Neural cell (in vitro differentiated cells): ENCODE results near the gene EDIL3. TPM values are rescaled to one million over a fixed set of nuclear protein-coding genes. Genes with fewer than 3 reads are reported as not detected.

ENCODE experiments used
- H2AFZ ChIP-seq: fragments of 200-600, 300-800 bp; sonication (generic), shearing (Covaris generic); 2 replicates; pipeline ENCODE4 v1.6.0; 2014; ENCODE audit warnings: low read depth, mild to moderate bottlenecking, antibody characterized with exemption, low read length, moderate library complexity
- H3F3A ChIP-seq: fragments of 200-600 bp; shearing (Covaris generic); 2 replicates; pipeline ENCODE4 v1.6.1; 2016; ENCODE audit warnings: mild to moderate bottlenecking, moderate library complexity, mixed read lengths, antibody characterized with exemption, low read length; ENCODE audit not compliant: insufficient read depth, poor library complexity, severe bottlenecking
- H3K27ac ChIP-seq: fragments of 200-600, 300-800 bp; sonication (generic), shearing (Covaris generic); 2 replicates; pipeline ENCODE4 v1.5.1; 2014; ENCODE audit warnings: mild to moderate bottlenecking, low read length, moderate library complexity
- H3K27me3 ChIP-seq: fragments of 300-800, 200-600 bp; sonication (generic), shearing (Covaris generic); 2 replicates; pipeline ENCODE4 v1.6.0; 2014; ENCODE audit warnings: mild to moderate bottlenecking, low read depth, low read length, moderate library complexity; ENCODE audit not compliant: insufficient read depth
- H3K36me3 ChIP-seq: fragments of 300-800, 200-600 bp; sonication (generic), shearing (Covaris generic); 2 replicates; pipeline ENCODE4 v1.5.1; 2014; ENCODE audit warnings: mild to moderate bottlenecking, antibody characterized with exemption, low read length, moderate library complexity; ENCODE audit not compliant: insufficient read depth
- H3K4me2 ChIP-seq: fragments of 300-800, 200-600 bp; sonication (generic), shearing (Covaris generic); 2 replicates; pipeline ENCODE4 v1.6.0; 2014; ENCODE audit warnings: mild to moderate bottlenecking, low read length
- H3K4me3 ChIP-seq: fragments of 300-800, 200-600 bp; sonication (generic), shearing (Covaris generic); 2 replicates; pipeline ENCODE4 v1.5.1; 2014; ENCODE audit warnings: mild to moderate bottlenecking, low read length, moderate library complexity
- H3K79me2 ChIP-seq: fragments of 200-600 bp; shearing (Covaris generic); replicated peaks from 2 replicates; pipeline ENCODE4 v1.6.0; 2014; ENCODE audit warnings: mild to moderate bottlenecking, low read length, moderate library complexity; ENCODE audit not compliant: insufficient read depth
- H3K9ac ChIP-seq: fragments of 300-800, 200-600 bp; sonication (generic), shearing (Covaris generic); 2 replicates; pipeline ENCODE4 v1.6.1; 2016; ENCODE audit warnings: mild to moderate bottlenecking, low read length, mixed read lengths
- H3K9me2 ChIP-seq: fragments of 200-600 bp; shearing (Covaris generic); 2 replicates; pipeline ENCODE4 v1.6.1; 2016; ENCODE audit warnings: mild to moderate bottlenecking, low read length, mixed read lengths; ENCODE audit not compliant: insufficient read depth
- H3K9me3 ChIP-seq: fragments of 200-600, 300-800 bp; sonication (generic), shearing (Covaris generic); 2 replicates; pipeline ENCODE4 v1.6.1; 2016; ENCODE audit warnings: mild to moderate bottlenecking, mixed run types, low read length, moderate library complexity, mixed read lengths
- H4K20me1 ChIP-seq: fragments of 200-600 bp; shearing (Covaris generic); 2 replicates; pipeline ENCODE4 v1.6.1; 2016; ENCODE audit warnings: mild to moderate bottlenecking, mixed run types; ENCODE audit not compliant: insufficient read depth
- EP300 ChIP-seq: fragments of 450-650 bp; conservative IDR thresholded peaks from 2 replicates; pipeline ENCODE4 v1.6.1; 2014; ENCODE audit warnings: antibody characterized with exemption, mild to moderate bottlenecking, moderate library complexity; ENCODE audit not compliant: poor library complexity, severe bottlenecking
- EZH2 ChIP-seq: fragments of 200-600, 300-800 bp; shearing (Covaris generic), sonication (generic); IDR thresholded peaks from 2 replicates; pipeline ENCODE4 v1.6.1; 2014; ENCODE audit warnings: antibody characterized with exemption, low read length, borderline replicate concordance, mild to moderate bottlenecking; ENCODE audit not compliant: insufficient read depth, poor library complexity, severe bottlenecking
- MXI1 ChIP-seq: fragments of 450-650 bp; conservative IDR thresholded peaks from 2 replicates; pipeline ENCODE4 v1.6.1; 2014; ENCODE audit warnings: antibody characterized with exemption, mild to moderate bottlenecking; ENCODE audit not compliant: poor library complexity, severe bottlenecking
- POLR2AphosphoS5 ChIP-seq: IDR thresholded peaks from 2 replicates; pipeline ENCODE4 v1.6.1; 2012
- RAD21 ChIP-seq: fragments of 450-650 bp; conservative IDR thresholded peaks from 2 replicates; pipeline ENCODE4 v1.6.1; 2014; ENCODE audit warnings: antibody characterized with exemption, mild to moderate bottlenecking, moderate library complexity
- SMC3 ChIP-seq: fragments of 450-650 bp; conservative IDR thresholded peaks from 2 replicates; pipeline ENCODE4 v1.6.1; 2014; ENCODE audit warnings: antibody characterized with exemption, mild to moderate bottlenecking, moderate library complexity; ENCODE audit not compliant: poor library complexity
- TAF1 ChIP-seq: IDR thresholded peaks from 2 replicates; pipeline ENCODE4 v1.6.1; 2012; ENCODE audit warnings: low read depth
- polyA plus RNA-seq: library from polyadenylated mRNA; depleted of rRNA; stranded (reverse); fragments of >200 nt; gene quantifications from 2 replicates; pipeline ENCODE4 v1.2.3, GENCODE V29; 2014
- TF ChIP-seq, protein P1 (sequence below): IDR thresholded peaks from 2 replicates; pipeline ENCODE4 v1.6.1; 2012; ENCODE audit warnings: borderline replicate concordance
- TF ChIP-seq, protein P2 (sequence below): fragments of 450-650 bp; IDR thresholded peaks from 2 replicates; pipeline ENCODE4 v1.5.1; 2014; ENCODE audit warnings: antibody characterized with exemption, mild to moderate bottlenecking, moderate library complexity; ENCODE audit not compliant: poor library complexity, severe bottlenecking

EDIL3 gene
- polyA plus RNA-seq, 1 donor from 2014 or later = 6.1 TPM

- Histone ChIP-seq H3K36me3 (no peaks in the 10 kb centered on the region), H3K27me3 (no peaks in the 10 kb centered on the region), H3K4me2 (no peak overlapping the region), H3K9me3 (no peaks in the 10 kb centered on the region), H4K20me1 (no peaks in the 10 kb centered on the region), H3F3A (no peaks in the 10 kb centered on the region), H3K79me2 (no peaks in the 10 kb centered on the region), H3K9me2 (no peaks in the 10 kb centered on the region), H3K4me3 (no peak overlapping the region), H3K9ac (no peak overlapping the region), H2AFZ (no peak overlapping the region), H3K27ac (no peak overlapping the region)
- TF ChIP-seq EZH2 = no peak
Measured at GRCh38 chr5:84119252-84119651, 265.4 kb downstream of the EDIL3 start.

GRCh38 chr5:84118551-84118950, 266.1 kb downstream of the EDIL3 start:
- H3K9ac ChIP-seq = no peak overlapping the region
- H3F3A ChIP-seq = no peaks in the 10 kb centered on the region
- H3K27ac ChIP-seq = no peak overlapping the region
- no peaks in the 10 kb centered on the region for H3K79me2 ChIP-seq
- TF ChIP-seq, protein P1, sequence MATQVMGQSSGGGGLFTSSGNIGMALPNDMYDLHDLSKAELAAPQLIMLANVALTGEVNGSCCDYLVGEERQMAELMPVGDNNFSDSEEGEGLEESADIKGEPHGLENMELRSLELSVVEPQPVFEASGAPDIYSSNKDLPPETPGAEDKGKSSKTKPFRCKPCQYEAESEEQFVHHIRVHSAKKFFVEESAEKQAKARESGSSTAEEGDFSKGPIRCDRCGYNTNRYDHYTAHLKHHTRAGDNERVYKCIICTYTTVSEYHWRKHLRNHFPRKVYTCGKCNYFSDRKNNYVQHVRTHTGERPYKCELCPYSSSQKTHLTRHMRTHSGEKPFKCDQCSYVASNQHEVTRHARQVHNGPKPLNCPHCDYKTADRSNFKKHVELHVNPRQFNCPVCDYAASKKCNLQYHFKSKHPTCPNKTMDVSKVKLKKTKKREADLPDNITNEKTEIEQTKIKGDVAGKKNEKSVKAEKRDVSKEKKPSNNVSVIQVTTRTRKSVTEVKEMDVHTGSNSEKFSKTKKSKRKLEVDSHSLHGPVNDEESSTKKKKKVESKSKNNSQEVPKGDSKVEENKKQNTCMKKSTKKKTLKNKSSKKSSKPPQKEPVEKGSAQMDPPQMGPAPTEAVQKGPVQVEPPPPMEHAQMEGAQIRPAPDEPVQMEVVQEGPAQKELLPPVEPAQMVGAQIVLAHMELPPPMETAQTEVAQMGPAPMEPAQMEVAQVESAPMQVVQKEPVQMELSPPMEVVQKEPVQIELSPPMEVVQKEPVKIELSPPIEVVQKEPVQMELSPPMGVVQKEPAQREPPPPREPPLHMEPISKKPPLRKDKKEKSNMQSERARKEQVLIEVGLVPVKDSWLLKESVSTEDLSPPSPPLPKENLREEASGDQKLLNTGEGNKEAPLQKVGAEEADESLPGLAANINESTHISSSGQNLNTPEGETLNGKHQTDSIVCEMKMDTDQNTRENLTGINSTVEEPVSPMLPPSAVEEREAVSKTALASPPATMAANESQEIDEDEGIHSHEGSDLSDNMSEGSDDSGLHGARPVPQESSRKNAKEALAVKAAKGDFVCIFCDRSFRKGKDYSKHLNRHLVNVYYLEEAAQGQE = no peak
- TF ChIP-seq TAF1 (no peak), MXI1 (no peak), EP300 (no peak), EZH2 (no peak), RAD21 (no peak), POLR2AphosphoS5 (no peak), SMC3 (no peak)
- TF ChIP-seq, protein P2, sequence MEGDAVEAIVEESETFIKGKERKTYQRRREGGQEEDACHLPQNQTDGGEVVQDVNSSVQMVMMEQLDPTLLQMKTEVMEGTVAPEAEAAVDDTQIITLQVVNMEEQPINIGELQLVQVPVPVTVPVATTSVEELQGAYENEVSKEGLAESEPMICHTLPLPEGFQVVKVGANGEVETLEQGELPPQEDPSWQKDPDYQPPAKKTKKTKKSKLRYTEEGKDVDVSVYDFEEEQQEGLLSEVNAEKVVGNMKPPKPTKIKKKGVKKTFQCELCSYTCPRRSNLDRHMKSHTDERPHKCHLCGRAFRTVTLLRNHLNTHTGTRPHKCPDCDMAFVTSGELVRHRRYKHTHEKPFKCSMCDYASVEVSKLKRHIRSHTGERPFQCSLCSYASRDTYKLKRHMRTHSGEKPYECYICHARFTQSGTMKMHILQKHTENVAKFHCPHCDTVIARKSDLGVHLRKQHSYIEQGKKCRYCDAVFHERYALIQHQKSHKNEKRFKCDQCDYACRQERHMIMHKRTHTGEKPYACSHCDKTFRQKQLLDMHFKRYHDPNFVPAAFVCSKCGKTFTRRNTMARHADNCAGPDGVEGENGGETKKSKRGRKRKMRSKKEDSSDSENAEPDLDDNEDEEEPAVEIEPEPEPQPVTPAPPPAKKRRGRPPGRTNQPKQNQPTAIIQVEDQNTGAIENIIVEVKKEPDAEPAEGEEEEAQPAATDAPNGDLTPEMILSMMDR = no peak
- H2AFZ ChIP-seq = no peak overlapping the region
- no peaks in the 10 kb centered on the region for H3K9me3 ChIP-seq
- no peaks in the 10 kb centered on the region for H3K27me3 ChIP-seq
- H3K9me2 ChIP-seq = no peaks in the 10 kb centered on the region
- H3K4me2 ChIP-seq = no peak overlapping the region
- H3K36me3 ChIP-seq = no peaks in the 10 kb centered on the region
- no peak overlapping the region for H3K4me3 ChIP-seq
- no peaks in the 10 kb centered on the region for H4K20me1 ChIP-seq

- no peaks in the 10 kb centered on the region for H3K36me3 ChIP-seq
- no peak overlapping the region for H3K9ac ChIP-seq
- H3K9me2 ChIP-seq = no peaks in the 10 kb centered on the region
- no peaks in the 10 kb centered on the region for H4K20me1 ChIP-seq
- no peak overlapping the region for H3K27ac ChIP-seq
- no peak overlapping the region for H3K4me2 ChIP-seq
- no peak for TF ChIP-seq EZH2
- TF ChIP-seq EP300 = no peak
- no peak for TF ChIP-seq TAF1
- TF ChIP-seq SMC3 = no peak
- TF ChIP-seq, protein P1 = no peak
- no peak for TF ChIP-seq RAD21
- TF ChIP-seq, protein P2 = no peak
- TF ChIP-seq MXI1 = no peak
- TF ChIP-seq POLR2AphosphoS5 = no peak
- H3K4me3 ChIP-seq = no peak overlapping the region
- no peaks in the 10 kb centered on the region for H3K9me3 ChIP-seq
- no peaks in the 10 kb centered on the region for H3K27me3 ChIP-seq
- H2AFZ ChIP-seq = no peak overlapping the region
- H3F3A ChIP-seq = peaks cover 3% of the 10 kb centered on the region
- H3K79me2 ChIP-seq = no peaks in the 10 kb centered on the region
Measured at GRCh38 chr5:84115727-84116126, 269.0 kb downstream of the EDIL3 start.
